Ectodermal cell (in vitro differentiated cells): ENCODE data around the gene MRC1.

Source experiments
- H3K27ac ChIP-seq: 2 replicates; pipeline ENCODE4 v1.7.0; 2013; ENCODE audit warnings: mild to moderate bottlenecking, low read depth, low read length; ENCODE audit not compliant: insufficient read depth, poor library complexity, severe bottlenecking
- H3K27me3 ChIP-seq: 2 replicates; pipeline ENCODE4 v1.7.0; 2013; ENCODE audit warnings: mild to moderate bottlenecking, low read length; ENCODE audit not compliant: insufficient read depth, control insufficient read depth, poor library complexity, severe bottlenecking
- H3K36me3 ChIP-seq: one replicate; pipeline ENCODE4 v1.7.0; 2013; ENCODE audit warnings: low read length; ENCODE audit not compliant: control insufficient read depth, insufficient read depth
- H3K4me1 ChIP-seq: one replicate; pipeline ENCODE4 v1.7.0; 2013; ENCODE audit warnings: low read length; ENCODE audit not compliant: control insufficient read depth, insufficient read depth
- H3K4me3 ChIP-seq: 2 replicates; pipeline ENCODE4 v1.7.0; 2013; ENCODE audit warnings: low read depth, low read length, control low read depth; ENCODE audit not compliant: insufficient read depth
- H3K9me3 ChIP-seq: 2 replicates; pipeline ENCODE4 v1.7.0; 2013; ENCODE audit warnings: mild to moderate bottlenecking, low read length, moderate library complexity; ENCODE audit not compliant: control insufficient read depth
- WGBS, 2 experiments: methylation state at CpG; one replicate each; pipeline ENCODE4 v1.1.7; 2013; ENCODE audit warnings: missing lambda C conversion rate in 2 of 2; 5-methylcytosine and 5-hydroxymethylcytosine counted together

Gene MRC1

DNA sequence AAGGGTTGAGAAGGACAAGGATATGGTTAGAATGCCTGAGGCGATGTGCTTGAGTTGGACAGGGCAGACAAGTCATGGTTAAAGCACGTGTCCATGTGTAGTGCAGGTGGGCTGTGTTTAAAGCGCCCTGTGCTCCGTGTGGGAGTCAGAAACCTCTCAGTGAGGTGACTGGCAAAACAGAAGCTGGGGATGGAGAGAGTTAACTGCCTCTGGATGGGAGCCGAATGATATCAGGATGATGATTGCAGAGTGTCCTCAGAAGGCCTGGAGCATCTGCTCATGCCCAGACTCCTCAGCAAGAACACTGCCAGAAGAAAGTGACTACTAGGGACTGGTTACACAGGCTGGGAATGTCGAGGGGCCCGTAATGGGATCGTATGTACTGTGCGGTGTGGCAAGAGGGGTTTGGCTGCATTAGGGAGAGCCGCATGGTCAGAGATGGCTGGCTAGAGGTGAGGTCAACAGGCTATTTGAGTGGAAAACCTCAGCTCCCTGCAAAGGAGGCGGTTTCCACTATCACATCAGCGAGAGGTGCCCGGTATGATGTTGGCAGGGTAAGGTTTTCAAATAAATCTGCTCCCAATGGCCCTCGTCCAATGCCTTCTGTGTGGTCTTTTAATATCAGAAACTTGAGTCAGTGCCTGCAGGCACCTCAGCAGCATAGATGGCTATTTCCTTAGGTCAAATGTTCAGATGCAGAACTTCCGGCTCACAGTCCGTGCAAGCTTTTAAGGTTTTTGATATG, 26.1 kb upstream of the MRC1 start:
- WGBS, 2 experiments: 91 to 96% methylated on average over 15 to 16 of the region's 16 CpGs
- no peaks in the 10 kb centered on the region for H3K4me1 ChIP-seq
- H3K9me3 ChIP-seq: no peaks in the 10 kb centered on the region
- H3K36me3 ChIP-seq: no peaks in the 10 kb centered on the region
- no peak overlapping the region for H3K27ac ChIP-seq
- no peak overlapping the region for H3K4me3 ChIP-seq
- H3K27me3 ChIP-seq: no peaks in the 10 kb centered on the region

DNA sequence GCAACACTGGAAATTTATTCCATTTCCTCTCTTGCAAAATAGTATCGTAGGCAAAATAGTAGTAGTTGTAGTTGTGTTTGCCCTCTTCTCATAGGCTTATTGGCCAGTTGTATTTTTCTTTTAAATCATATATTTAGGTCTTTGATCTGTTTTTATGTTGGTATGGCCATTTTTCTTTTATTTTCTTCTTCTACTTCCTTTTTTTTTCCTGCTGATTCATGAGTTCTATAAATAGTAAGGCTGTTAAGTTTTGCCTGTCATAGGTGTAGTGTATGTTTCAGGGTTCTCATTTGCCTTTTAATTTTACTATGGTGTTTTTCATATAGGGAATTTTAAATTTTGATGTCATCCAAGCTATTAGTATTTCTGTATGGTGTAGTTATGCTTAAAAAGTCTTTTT, 25.4 kb upstream of the MRC1 start:
- no peaks in the 10 kb centered on the region for H3K27me3 ChIP-seq
- H3K9me3 ChIP-seq: no peaks in the 10 kb centered on the region
- H3K4me1 ChIP-seq: no peaks in the 10 kb centered on the region
- no CpG with 5 or more reads among the region's 1 CpG for WGBS, 2 experiments
- no peak overlapping the region for H3K27ac ChIP-seq
- H3K4me3 ChIP-seq: no peak overlapping the region
- no peaks in the 10 kb centered on the region for H3K36me3 ChIP-seq

- Histone ChIP-seq H3K9me3 (no peaks in the 10 kb centered on the region), H3K4me1 (no peaks in the 10 kb centered on the region), H3K27ac (no peak overlapping the region), H3K4me3 (no peak overlapping the region), H3K36me3 (no peaks in the 10 kb centered on the region), H3K27me3 (no peaks in the 10 kb centered on the region)
- 91 to 94% methylated on average over 3 of the region's 3 CpGs for WGBS, 2 experiments
Observed at GRCh38 chr10:17784688-17785087, 24.5 kb upstream of the MRC1 start.

DNA sequence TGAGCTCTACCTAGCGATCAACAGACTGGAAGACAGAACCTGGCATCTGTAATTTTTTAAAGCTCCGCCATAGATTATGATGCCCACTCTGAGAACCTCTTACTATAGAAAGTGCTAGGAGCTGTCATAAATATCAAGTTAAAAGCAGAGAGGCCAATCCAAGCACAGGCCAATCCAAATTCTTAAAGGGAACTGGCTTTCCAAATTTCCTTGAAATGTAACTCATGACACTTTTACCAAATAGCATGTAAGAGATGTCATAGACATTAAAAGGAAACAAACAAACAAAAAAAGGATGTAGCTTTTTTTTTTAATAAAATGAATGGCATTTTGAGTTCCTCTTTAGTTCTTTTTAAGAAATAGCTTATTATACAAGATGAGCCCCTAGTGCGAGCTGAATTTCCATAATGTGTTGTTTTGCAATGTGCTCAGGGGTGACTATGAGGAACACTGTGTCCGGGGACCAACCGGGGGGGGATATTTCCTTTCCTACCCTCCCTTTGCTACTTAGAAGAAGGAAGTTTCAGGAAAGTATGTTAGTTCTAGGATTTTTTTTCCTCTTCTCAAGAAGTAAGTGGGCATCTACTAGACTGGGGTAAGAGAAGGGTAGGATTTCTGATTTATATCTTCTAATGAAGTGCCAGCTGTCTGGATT, 23.7 kb upstream of the MRC1 start:
- Histone ChIP-seq H3K27me3 (no peaks in the 10 kb centered on the region), H3K4me1 (no peaks in the 10 kb centered on the region), H3K4me3 (no peak overlapping the region), H3K9me3 (no peaks in the 10 kb centered on the region), H3K36me3 (no peaks in the 10 kb centered on the region), H3K27ac (no peak overlapping the region)
- WGBS, 2 experiments: 93% methylated on average over 4 to 5 of the region's 5 CpGs

GRCh38 chr10:17787087-17787961, 21.8 kb upstream of the MRC1 start:
- H3K27me3 ChIP-seq: no peaks in the 10 kb centered on the region
- H3K36me3 ChIP-seq: no peaks in the 10 kb centered on the region
- no peaks in the 10 kb centered on the region for H3K9me3 ChIP-seq
- H3K4me1 ChIP-seq: no peaks in the 10 kb centered on the region
- no peak overlapping the region for H3K27ac ChIP-seq
- WGBS, 2 experiments: 82 to 84% methylated on average over 12 to 13 of the region's 13 CpGs
- H3K4me3 ChIP-seq: no peak overlapping the region

- 97 to 98% methylated on average over 2 of the region's 2 CpGs for WGBS, 2 experiments
- Histone ChIP-seq H3K27me3 (no peaks in the 10 kb centered on the region), H3K27ac (no peak overlapping the region), H3K36me3 (no peaks in the 10 kb centered on the region), H3K4me3 (no peak overlapping the region), H3K9me3 (no peaks in the 10 kb centered on the region), H3K4me1 (no peaks in the 10 kb centered on the region)
Observed at GRCh38 chr10:17788646-17789045, 20.5 kb upstream of the MRC1 start.

GRCh38 chr10:17789396-17789795, 19.8 kb upstream of the MRC1 start:
- Histone ChIP-seq H3K27ac (no peak overlapping the region), H3K4me3 (no peak overlapping the region), H3K4me1 (no peaks in the 10 kb centered on the region), H3K36me3 (no peaks in the 10 kb centered on the region), H3K27me3 (no peaks in the 10 kb centered on the region), H3K9me3 (no peaks in the 10 kb centered on the region)
- WGBS, 2 experiments: 92 to 96% methylated on average over 7 of the region's 7 CpGs

DNA sequence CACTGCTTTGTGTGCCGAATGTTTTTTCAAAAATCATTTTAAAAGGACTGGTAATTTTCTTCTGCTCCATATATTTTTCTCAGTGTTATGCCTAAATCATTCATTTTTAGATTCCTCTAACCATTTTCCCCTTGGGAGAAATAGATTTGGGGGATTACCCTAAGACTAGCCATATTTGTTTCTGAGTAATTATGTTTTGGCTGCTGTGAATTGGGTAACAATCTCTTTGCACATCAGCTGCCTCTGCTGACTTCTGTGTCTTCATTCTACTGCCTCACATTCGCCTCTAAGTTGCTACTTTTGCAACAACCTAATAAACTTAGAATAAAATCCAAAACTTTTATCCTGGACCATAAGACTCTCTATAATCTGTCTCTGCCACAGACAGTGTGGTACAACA, 18.5 kb upstream of the MRC1 start:
- Histone ChIP-seq H3K36me3 (no peaks in the 10 kb centered on the region), H3K4me3 (no peak overlapping the region), H3K27me3 (no peaks in the 10 kb centered on the region), H3K9me3 (no peaks in the 10 kb centered on the region), H3K4me1 (no peaks in the 10 kb centered on the region), H3K27ac (no peak overlapping the region)
- 94% methylated on average over 2 of the region's 2 CpGs for WGBS, 2 experiments

DNA sequence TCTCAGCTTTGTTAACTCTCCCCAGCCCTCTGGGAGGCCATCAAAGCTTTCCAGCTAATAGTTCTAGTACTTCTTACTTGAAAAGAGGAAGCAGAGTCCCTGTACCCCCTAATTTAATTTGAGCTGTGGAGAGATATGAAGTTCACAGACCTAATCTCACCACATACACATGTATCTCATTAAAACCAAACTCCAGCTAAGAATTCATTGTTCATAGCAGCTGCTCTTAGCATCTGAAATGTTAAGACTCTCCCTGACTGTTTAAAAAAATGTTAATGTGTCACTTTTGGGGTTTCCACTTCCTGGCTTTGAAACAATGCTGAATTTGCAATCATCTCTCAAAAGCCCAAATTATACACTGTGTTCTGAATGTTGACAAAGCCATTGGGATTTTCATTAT, 16.2 kb upstream of the MRC1 start:
- H3K4me1 ChIP-seq: no peaks in the 10 kb centered on the region
- no peaks in the 10 kb centered on the region for H3K9me3 ChIP-seq
- H3K27me3 ChIP-seq: no peaks in the 10 kb centered on the region
- H3K4me3 ChIP-seq: no peak overlapping the region
- no peaks in the 10 kb centered on the region for H3K36me3 ChIP-seq
- no peak overlapping the region for H3K27ac ChIP-seq
